Keratinocyte (primary cell): ENCODE data around the gene FILIP1. TPM values are rescaled to one million over a fixed set of nuclear protein-coding genes. Genes with fewer than 3 reads are reported as not detected.

Source experiments
- DNase-seq: peaks from one replicate; pipeline ENCODE4 v3.0.0-alpha.2; 2011; ENCODE audit warnings: low read depth, missing footprints, low spot score
- FAIRE-seq: peaks from 2 replicates; lab custom pipeline; 2011; peaks lifted over from hg19 to GRCh38; lab: Jason Lieb, UNC
- H2AFZ ChIP-seq: 2 replicates; pipeline ENCODE4 v1.6.0; 2012; ENCODE audit warnings: low read length, control low read depth, inconsistent platforms; ENCODE audit not compliant: control insufficient read depth
- H3K27ac ChIP-seq: 2 replicates; pipeline ENCODE4 v1.5.1; 2011; ENCODE audit warnings: low read length; ENCODE audit not compliant: control insufficient read depth, insufficient read depth
- H3K27me3 ChIP-seq: 3 replicates; pipeline ENCODE4 v1.6.0; 2011; ENCODE audit warnings: low read length; ENCODE audit not compliant: control insufficient read depth, insufficient read depth; ENCODE audit errors: extremely low read depth
- H3K36me3 ChIP-seq, 2 experiments: 2 replicates in 1 of 2; 3 replicates in 1 of 2; pipeline ENCODE4 v1.5.1; 2011; ENCODE audit warnings: low read length in 2 of 2, mild to moderate bottlenecking in 1 of 2; ENCODE audit not compliant: control insufficient read depth in 2 of 2, insufficient read depth in 2 of 2; ENCODE audit errors: extremely low read depth in 1 of 2
- H3K4me1 ChIP-seq: 3 replicates; pipeline ENCODE4 v1.5.1; 2011; ENCODE audit warnings: low read length; ENCODE audit not compliant: control insufficient read depth, insufficient read depth; ENCODE audit errors: extremely low read depth
- H3K4me2 ChIP-seq: 3 replicates; pipeline ENCODE4 v1.6.0; 2011; ENCODE audit warnings: low read depth, low read length; ENCODE audit not compliant: control insufficient read depth, insufficient read depth; ENCODE audit errors: extremely low read depth
- H3K4me3 ChIP-seq, 3 experiments: fragments of 200-600 bp in 1 of 3; sonication (generic) in 1 of 3; 2 replicates in 2 of 3; 3 replicates in 1 of 3; pipeline ENCODE4 v1.5.1; 2011 to 2016; ENCODE audit warnings: low read length in 3 of 3, mild to moderate bottlenecking in 3 of 3, control low read depth in 2 of 3, inconsistent platforms in 1 of 3, low read depth in 1 of 3, mixed read lengths in 1 of 3, mixed run types in 1 of 3, moderate library complexity in 1 of 3; ENCODE audit not compliant: control insufficient read depth in 2 of 3, insufficient read depth in 2 of 3; ENCODE audit errors: extremely low read depth in 1 of 3
- H3K79me2 ChIP-seq: 2 replicates; pipeline ENCODE4 v1.6.0; 2012; ENCODE audit warnings: low read length; ENCODE audit not compliant: control insufficient read depth, insufficient read depth
- H3K9ac ChIP-seq: 3 replicates; pipeline ENCODE4 v1.6.0; 2011; ENCODE audit warnings: low read length; ENCODE audit not compliant: control insufficient read depth, insufficient read depth; ENCODE audit errors: extremely low read depth
- H3K9me1 ChIP-seq: 3 replicates; pipeline ENCODE4 v1.6.0; 2011; ENCODE audit warnings: low read length; ENCODE audit not compliant: control insufficient read depth, insufficient read depth; ENCODE audit errors: extremely low read depth
- H3K9me3 ChIP-seq: 2 replicates; pipeline ENCODE4 v1.5.1; 2012; ENCODE audit warnings: low read depth, low read length; ENCODE audit not compliant: control insufficient read depth
- H4K20me1 ChIP-seq: 3 replicates; pipeline ENCODE4 v1.6.0; 2011; ENCODE audit warnings: low read length; ENCODE audit not compliant: control insufficient read depth, insufficient read depth; ENCODE audit errors: extremely low read depth
- EZH2 ChIP-seq: IDR thresholded peaks from one replicate; pipeline ENCODE4 v1.6.1; 2012; ENCODE audit warnings: inconsistent platforms, mild to moderate bottlenecking, low read length, moderate library complexity
- dilution Hi-C: fragments of 300-500 bp; cut with MboI; formaldehyde crosslinking; loops from one replicate; pipeline ENCODE4 v1.7.0; 2020; ENCODE audit warnings: low sequenced_read_pairs; ENCODE audit not compliant: extremely low pct_ligation_motif_present
- polyA plus RNA-seq, 5 experiments: library from polyadenylated mRNA; depleted of rRNA in 3 of 5; stranded (reverse) in 3 of 5; stranded (forward) in 1 of 5; unstranded in 1 of 5; fragments of >200 nt; gene quantifications; 1 replicate in 1 of 5; 2 replicates in 3 of 5; 3 replicates in 1 of 5; pipeline versions ENCODE4 v1.2.1 to v1.2.3, GENCODE V29; 2011 to 2012; ENCODE audit warnings: missing spikeins in 2 of 5, low read depth in 1 of 5, low replicate concordance in 1 of 5
- TF ChIP-seq, protein P1 (sequence below), 3 experiments: IDR thresholded peaks in 1 of 3; conservative IDR thresholded peaks in 1 of 3; optimal IDR thresholded peaks in 1 of 3; 2 replicates in 2 of 3; 3 replicates in 1 of 3; pipeline versions ENCODE3 to v1.5.1; 2011; ENCODE audit warnings: low read length in 3 of 3, mild to moderate bottlenecking in 3 of 3, moderate library complexity in 2 of 3, control low read depth in 1 of 3, inconsistent platforms in 1 of 3; ENCODE audit not compliant: insufficient read depth in 2 of 3; ENCODE audit errors: extremely low read depth in 1 of 3

FILIP1 gene
- polyA plus RNA-seq, 1 donor (not counting 4 experiments of a cell fraction or from before 2014, with no cell fraction given): 0.01 TPM

DNA sequence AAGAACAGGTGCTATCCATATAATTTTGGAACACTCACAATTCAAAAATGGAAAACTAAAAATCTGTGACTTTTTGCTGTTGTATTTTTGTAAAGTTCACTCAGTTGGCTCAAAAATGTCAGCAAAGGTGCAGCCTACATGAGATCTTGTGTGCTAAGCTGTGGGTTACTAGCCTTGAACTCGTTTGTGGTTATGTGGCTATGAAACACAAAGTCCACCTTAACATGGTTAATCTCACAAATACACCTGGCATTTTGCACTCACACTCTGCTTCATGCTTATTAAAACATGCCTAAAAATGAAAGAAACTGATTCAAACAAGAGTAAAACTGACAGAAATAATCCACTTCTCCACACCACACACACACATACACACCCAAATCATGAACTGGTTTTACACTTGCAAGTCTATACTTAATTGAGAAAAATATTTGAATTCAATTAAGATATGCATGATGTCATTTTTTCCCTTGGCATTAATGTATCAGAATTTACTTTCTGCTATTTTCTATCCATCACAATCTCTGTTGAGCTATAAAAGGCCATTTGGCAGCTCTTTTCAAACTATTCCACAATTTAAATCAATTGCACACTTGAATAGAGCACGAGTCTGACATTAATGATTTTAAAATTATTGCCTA lies 186.1 kb downstream of the FILIP1 start:
- Histone ChIP-seq H3K9me3 (no peaks in the 10 kb centered on the region), H4K20me1 (no peaks in the 10 kb centered on the region), H3K4me2 (no peak overlapping the region), H3K9ac (no peak overlapping the region), H2AFZ (no peak overlapping the region), H3K79me2 (no peaks in the 10 kb centered on the region), H3K4me3 (no peak overlapping the region), H3K27ac (no peak overlapping the region), H3K4me1 (no peaks in the 10 kb centered on the region), H3K9me1 (no peaks in the 10 kb centered on the region), H3K36me3 (no peaks in the 10 kb centered on the region), H3K27me3 (no peaks in the 10 kb centered on the region)
- no peak for FAIRE-seq
- no peak for DNase-seq
- no peak for TF ChIP-seq EZH2
- TF ChIP-seq, protein P1, sequence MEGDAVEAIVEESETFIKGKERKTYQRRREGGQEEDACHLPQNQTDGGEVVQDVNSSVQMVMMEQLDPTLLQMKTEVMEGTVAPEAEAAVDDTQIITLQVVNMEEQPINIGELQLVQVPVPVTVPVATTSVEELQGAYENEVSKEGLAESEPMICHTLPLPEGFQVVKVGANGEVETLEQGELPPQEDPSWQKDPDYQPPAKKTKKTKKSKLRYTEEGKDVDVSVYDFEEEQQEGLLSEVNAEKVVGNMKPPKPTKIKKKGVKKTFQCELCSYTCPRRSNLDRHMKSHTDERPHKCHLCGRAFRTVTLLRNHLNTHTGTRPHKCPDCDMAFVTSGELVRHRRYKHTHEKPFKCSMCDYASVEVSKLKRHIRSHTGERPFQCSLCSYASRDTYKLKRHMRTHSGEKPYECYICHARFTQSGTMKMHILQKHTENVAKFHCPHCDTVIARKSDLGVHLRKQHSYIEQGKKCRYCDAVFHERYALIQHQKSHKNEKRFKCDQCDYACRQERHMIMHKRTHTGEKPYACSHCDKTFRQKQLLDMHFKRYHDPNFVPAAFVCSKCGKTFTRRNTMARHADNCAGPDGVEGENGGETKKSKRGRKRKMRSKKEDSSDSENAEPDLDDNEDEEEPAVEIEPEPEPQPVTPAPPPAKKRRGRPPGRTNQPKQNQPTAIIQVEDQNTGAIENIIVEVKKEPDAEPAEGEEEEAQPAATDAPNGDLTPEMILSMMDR (optimal IDR thresholded peaks at IDR 0.05 in 1 of 3, IDR thresholded peaks at IDR 0.05 in 1 of 3, conservative IDR thresholded peaks at IDR 0.05 in 1 of 3; ENCODE audit: extremely low read depth in 1 of 3, insufficient read depth in 2 of 3, low read length in 3 of 3): no peak
- dilution Hi-C loops: no loop called here

DNA sequence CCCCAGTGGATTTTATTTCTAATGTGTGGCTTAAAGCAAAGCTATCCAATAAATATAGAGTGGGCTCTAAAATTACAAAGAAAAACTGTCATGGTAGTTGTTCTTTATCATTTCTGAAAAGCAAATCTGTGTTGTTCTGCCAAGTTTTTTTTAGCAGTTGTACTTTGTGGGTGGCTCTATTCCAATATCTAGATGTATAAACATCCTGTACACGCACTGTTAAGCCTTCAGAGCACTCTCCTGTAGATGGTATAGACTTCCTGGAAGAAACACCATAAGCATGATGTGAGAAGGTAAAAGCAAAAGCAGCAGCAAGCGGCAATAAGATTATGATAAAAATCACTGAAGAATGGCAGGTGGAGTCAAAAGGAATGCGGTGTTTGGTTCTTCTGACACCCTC lies 187.5 kb downstream of the FILIP1 start:
- Histone ChIP-seq H3K79me2 (no peaks in the 10 kb centered on the region), H3K27me3 (no peaks in the 10 kb centered on the region), H3K4me3 (no peak overlapping the region), H3K9me3 (no peaks in the 10 kb centered on the region), H3K9ac (no peak overlapping the region), H4K20me1 (no peaks in the 10 kb centered on the region), H3K4me1 (no peaks in the 10 kb centered on the region), H3K27ac (no peak overlapping the region), H3K4me2 (no peak overlapping the region), H2AFZ (no peak overlapping the region), H3K36me3 (no peaks in the 10 kb centered on the region), H3K9me1 (no peaks in the 10 kb centered on the region)
- dilution Hi-C loops: no loop called here
- FAIRE-seq: no peak
- TF ChIP-seq, protein P1 (optimal IDR thresholded peaks at IDR 0.05 in 1 of 3, IDR thresholded peaks at IDR 0.05 in 1 of 3, conservative IDR thresholded peaks at IDR 0.05 in 1 of 3; ENCODE audit: extremely low read depth in 1 of 3, insufficient read depth in 2 of 3, low read length in 3 of 3): no peak
- TF ChIP-seq EZH2: no peak
- no peak for DNase-seq
